ENCODE measurements around the gene AGL.
"Not testable (repeated sequence)": the region's sequence is repeated elsewhere in the genome, so short reads cannot be mapped to it uniquely, and the experiment has no call there.

AGL gene

DNA sequence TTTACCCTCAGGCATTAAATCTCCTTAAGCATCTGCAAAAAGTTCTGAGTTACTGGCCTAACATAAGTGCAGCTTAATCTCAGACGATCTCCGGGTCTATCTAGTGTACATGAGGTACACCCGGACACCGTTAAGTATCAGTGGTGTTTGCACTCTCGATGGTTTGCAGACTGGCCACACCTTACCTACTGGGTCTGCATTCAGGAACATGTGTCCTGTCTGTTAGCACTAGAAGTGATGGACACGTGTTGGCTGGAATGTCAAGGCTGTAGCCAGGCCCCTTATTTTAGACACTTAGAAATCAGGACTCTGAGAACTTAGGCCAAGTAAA is 783 bp upstream of the AGL start:
- H3K4me1 Mint-ChIP-seq: peaks cover 53% of the 10 kb centered on the region
- no peak for TF ChIP-seq CTCF (IDR thresholded peaks at IDR 0.05)
- peaks cover 19% of the 10 kb centered on the region for H3K36me3 Mint-ChIP-seq (ENCODE audit: low read depth)
- no peaks in the 10 kb centered on the region for H3K27me3 Mint-ChIP-seq (ENCODE audit: low read depth, poor library complexity)
- peak overlapping the region; percentile 83 for H3K27ac Mint-ChIP-seq
- H3K4me3 Mint-ChIP-seq: peak overlapping the region; percentile 94
- DNase-seq: no peak
- H3K9me3 Mint-ChIP-seq: peaks cover 6% of the 10 kb centered on the region

- peaks cover 32% of the 10 kb centered on the region for H3K36me3 Mint-ChIP-seq (ENCODE audit: low read depth)
- no peak for TF ChIP-seq CTCF (IDR thresholded peaks at IDR 0.05)
- H3K4me3 Mint-ChIP-seq: peak overlapping the region; percentile 94
- DNase-seq: no peak
- no peaks in the 10 kb centered on the region for H3K27me3 Mint-ChIP-seq (ENCODE audit: low read depth, poor library complexity)
- H3K4me1 Mint-ChIP-seq: peaks cover 53% of the 10 kb centered on the region
- peaks cover 9% of the 10 kb centered on the region for H3K9me3 Mint-ChIP-seq
- peak overlapping the region; percentile 86 for H3K27ac Mint-ChIP-seq
Observed at GRCh38 chr1:99850459-99851291, 514 bp downstream of the AGL start.

DNA sequence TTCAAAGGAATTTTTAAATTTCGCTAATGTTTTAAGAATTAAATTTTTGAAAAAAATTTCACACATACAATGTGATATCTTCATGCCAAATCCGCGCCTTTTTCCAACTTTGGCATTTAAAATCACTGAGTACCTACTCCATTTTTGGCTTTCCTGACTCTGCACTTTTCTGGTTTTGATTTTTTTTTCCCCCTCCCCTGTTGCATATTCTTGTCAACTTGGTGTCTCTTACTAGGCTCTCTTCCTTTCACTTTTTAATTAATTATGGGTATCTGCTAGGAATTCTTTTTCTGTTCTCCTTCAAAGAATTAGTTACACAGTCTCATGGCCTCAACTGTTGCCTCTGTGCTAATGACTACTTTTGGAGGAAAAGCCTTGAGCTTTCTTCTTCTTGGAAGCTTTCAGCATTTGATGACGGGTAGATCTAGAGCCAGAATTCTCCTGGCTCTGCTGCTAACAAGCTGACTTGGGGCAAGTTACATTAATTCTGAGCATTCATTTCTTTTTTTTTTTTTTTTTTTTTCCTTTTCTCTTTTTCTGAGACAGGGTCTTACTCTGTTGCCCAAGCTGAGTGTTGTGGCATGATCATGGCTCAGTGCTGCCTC is 1.8 kb downstream of the AGL start:
- H3K4me1 Mint-ChIP-seq: peaks cover 47% of the 10 kb centered on the region
- H3K36me3 Mint-ChIP-seq (ENCODE audit: low read depth): peaks cover 41% of the 10 kb centered on the region
- H3K4me3 Mint-ChIP-seq: peak overlapping the region; percentile 94
- TF ChIP-seq CTCF (IDR thresholded peaks at IDR 0.05): no peak
- peaks cover 9% of the 10 kb centered on the region for H3K9me3 Mint-ChIP-seq
- no peak overlapping the region for H3K27ac Mint-ChIP-seq
- no peaks in the 10 kb centered on the region for H3K27me3 Mint-ChIP-seq (ENCODE audit: low read depth, poor library complexity)
- no peak for DNase-seq

DNA sequence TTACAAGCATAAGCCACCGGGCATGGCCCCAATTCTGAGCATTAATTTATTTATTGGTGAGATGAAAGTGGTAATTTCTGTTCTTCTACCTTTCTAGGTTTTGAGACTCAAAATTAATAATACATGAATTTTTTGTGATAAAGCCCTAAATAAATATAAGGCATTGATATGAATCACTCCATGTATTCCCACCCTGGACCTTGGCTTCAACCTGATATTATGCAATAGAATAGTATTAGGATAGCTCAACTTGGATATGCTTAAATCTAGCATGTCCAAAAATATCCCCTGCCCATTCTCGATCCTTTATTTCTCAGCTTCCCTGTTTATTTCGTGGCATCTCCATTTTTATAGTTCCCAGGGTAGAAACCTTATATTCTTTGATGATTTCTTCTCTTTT is 2.5 kb downstream of the AGL start:
- Mint-ChIP-seq H3K9me3 (peaks cover 9% of the 10 kb centered on the region), H3K4me3 (peak overlapping the region; percentile 94), H3K27ac (no peak overlapping the region), H3K27me3 (ENCODE audit: low read depth, poor library complexity) (no peaks in the 10 kb centered on the region), H3K4me1 (peaks cover 40% of the 10 kb centered on the region), H3K36me3 (ENCODE audit: low read depth) (peaks cover 42% of the 10 kb centered on the region)
- no peak for DNase-seq
- no peak for TF ChIP-seq CTCF (IDR thresholded peaks at IDR 0.05)

- Mint-ChIP-seq H3K4me1 (peaks cover 22% of the 10 kb centered on the region), H3K36me3 (ENCODE audit: low read depth) (peaks cover 63% of the 10 kb centered on the region), H3K27ac (no peak overlapping the region), H3K9me3 (peaks cover 12% of the 10 kb centered on the region), H3K4me3 (no peak overlapping the region), H3K27me3 (ENCODE audit: low read depth, poor library complexity) (no peaks in the 10 kb centered on the region)
- DNase-seq: no peak
- no peak for TF ChIP-seq CTCF (IDR thresholded peaks at IDR 0.05)
Observed at GRCh38 chr1:99855914-99856450, 5.8 kb downstream of the AGL start.

DNA sequence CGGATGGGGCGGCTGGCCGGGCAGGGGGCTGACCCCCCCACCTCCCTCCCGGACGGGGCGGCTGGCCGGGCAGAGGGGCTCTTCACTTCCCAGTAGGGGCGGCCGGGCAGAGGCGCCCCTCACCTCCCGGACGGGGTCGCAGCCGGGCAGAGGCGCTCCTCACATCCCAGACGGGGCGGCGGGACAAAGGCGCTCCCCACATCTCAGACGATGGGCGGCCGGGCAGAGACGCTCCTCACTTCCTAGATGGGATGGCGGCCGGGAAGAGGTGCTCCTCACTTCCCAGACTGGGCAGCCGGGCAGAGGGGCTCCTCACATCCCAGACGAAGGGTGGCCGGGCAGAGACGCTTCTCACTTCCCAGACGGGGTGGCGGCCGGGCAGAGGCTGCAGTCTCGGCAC is 6.9 kb downstream of the AGL start:
- not testable (repeated sequence) for H3K27me3 Mint-ChIP-seq (ENCODE audit: low read depth, poor library complexity)
- H3K9me3 Mint-ChIP-seq: peaks cover 12% of the 10 kb centered on the region

More for the DNA sequence above, 6.9 kb downstream of the AGL start:
- peaks cover 74% of the 10 kb centered on the region for H3K36me3 Mint-ChIP-seq (ENCODE audit: low read depth)
- H3K27ac Mint-ChIP-seq, H3K4me3 Mint-ChIP-seq, DNase-seq: not testable (repeated sequence)
- peaks cover 11% of the 10 kb centered on the region for H3K4me1 Mint-ChIP-seq

Measured in nephron progenitor cell (in vitro differentiated cells).